ENCODE data around the gene PLCH2. TPM values are rescaled to one million over a fixed set of nuclear protein-coding genes. Genes with fewer than 3 reads are reported as not detected.

Gene PLCH2
- polyA plus RNA-seq, 1 donor from 2014 or later: 5.7 TPM

DNA sequence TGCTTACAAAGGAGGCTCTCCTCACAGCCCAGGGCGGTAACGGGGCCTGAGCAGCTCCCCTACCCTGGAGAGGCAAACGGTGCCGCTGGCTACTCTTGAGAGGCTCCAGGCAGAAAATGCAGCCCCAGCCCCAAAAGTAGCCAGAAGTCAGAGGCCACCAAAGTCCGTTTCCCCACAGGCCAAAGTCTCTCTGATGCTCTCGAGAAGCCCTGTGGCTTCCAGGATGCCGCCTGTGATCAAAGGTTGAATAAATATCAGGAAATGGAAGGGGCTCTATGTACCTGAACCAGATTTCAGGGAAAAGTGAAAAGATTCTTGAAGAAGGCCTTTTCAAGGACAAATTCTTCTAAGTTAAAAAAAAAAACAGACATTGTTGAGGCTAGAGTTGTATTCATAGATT, 46.1 kb downstream of the PLCH2 start:
- H3K9me3 ChIP-seq (ENCODE audit: low read length): no peaks in the 10 kb centered on the region
- peaks cover 10% of the 10 kb centered on the region for H4K20me1 ChIP-seq (ENCODE audit: insufficient read depth)
- no peak overlapping the region for H2AFZ ChIP-seq (ENCODE audit: low read depth, low read length)
- peaks cover 40% of the 10 kb centered on the region for H3K79me2 ChIP-seq (replicated peaks; ENCODE audit: insufficient read depth, low read length)
- H3K9ac ChIP-seq (ENCODE audit: low read length): no peak overlapping the region
- H3K4me3 ChIP-seq (ENCODE audit: low read length): no peak overlapping the region
- H3F3A ChIP-seq (ENCODE audit: insufficient read depth, low read length, poor library complexity, severe bottlenecking): no peaks in the 10 kb centered on the region
- no peaks in the 10 kb centered on the region for H3K36me3 ChIP-seq (ENCODE audit: insufficient read depth, low read length)
- no peaks in the 10 kb centered on the region for H3K9me2 ChIP-seq (ENCODE audit: insufficient read depth, low read length)
- no peak overlapping the region for H3K27ac ChIP-seq (ENCODE audit: low read length)
- no peaks in the 10 kb centered on the region for H3K27me3 ChIP-seq (ENCODE audit: insufficient read depth, low read depth, low read length)
- no peak for TF ChIP-seq EP300 (conservative IDR thresholded peaks at IDR 0.05; ENCODE audit: poor library complexity, severe bottlenecking)
- no peak for TF ChIP-seq SMC3 (conservative IDR thresholded peaks at IDR 0.05; ENCODE audit: poor library complexity)
- no peak for TF ChIP-seq MXI1 (conservative IDR thresholded peaks at IDR 0.05; ENCODE audit: poor library complexity, severe bottlenecking)
- TF ChIP-seq EZH2 (IDR thresholded peaks at IDR 0.05; ENCODE audit: borderline replicate concordance, insufficient read depth, low read length, poor library complexity, severe bottlenecking): no peak
- no peak for TF ChIP-seq TAF1 (IDR thresholded peaks at IDR 0.05; ENCODE audit: low read depth)
- no peak for TF ChIP-seq CTCF (IDR thresholded peaks at IDR 0.05; ENCODE audit: poor library complexity, severe bottlenecking)
- no peak for TF ChIP-seq POLR2AphosphoS5 (IDR thresholded peaks at IDR 0.05)
- TF ChIP-seq, protein P1, sequence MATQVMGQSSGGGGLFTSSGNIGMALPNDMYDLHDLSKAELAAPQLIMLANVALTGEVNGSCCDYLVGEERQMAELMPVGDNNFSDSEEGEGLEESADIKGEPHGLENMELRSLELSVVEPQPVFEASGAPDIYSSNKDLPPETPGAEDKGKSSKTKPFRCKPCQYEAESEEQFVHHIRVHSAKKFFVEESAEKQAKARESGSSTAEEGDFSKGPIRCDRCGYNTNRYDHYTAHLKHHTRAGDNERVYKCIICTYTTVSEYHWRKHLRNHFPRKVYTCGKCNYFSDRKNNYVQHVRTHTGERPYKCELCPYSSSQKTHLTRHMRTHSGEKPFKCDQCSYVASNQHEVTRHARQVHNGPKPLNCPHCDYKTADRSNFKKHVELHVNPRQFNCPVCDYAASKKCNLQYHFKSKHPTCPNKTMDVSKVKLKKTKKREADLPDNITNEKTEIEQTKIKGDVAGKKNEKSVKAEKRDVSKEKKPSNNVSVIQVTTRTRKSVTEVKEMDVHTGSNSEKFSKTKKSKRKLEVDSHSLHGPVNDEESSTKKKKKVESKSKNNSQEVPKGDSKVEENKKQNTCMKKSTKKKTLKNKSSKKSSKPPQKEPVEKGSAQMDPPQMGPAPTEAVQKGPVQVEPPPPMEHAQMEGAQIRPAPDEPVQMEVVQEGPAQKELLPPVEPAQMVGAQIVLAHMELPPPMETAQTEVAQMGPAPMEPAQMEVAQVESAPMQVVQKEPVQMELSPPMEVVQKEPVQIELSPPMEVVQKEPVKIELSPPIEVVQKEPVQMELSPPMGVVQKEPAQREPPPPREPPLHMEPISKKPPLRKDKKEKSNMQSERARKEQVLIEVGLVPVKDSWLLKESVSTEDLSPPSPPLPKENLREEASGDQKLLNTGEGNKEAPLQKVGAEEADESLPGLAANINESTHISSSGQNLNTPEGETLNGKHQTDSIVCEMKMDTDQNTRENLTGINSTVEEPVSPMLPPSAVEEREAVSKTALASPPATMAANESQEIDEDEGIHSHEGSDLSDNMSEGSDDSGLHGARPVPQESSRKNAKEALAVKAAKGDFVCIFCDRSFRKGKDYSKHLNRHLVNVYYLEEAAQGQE (IDR thresholded peaks at IDR 0.05; ENCODE audit: borderline replicate concordance): no peak
- TF ChIP-seq RAD21 (conservative IDR thresholded peaks at IDR 0.05): no peak
- no peak overlapping the region for H3K4me2 ChIP-seq (ENCODE audit: low read length)

- H4K20me1 ChIP-seq (ENCODE audit: insufficient read depth): peaks cover 10% of the 10 kb centered on the region
- no peak overlapping the region for H3K9ac ChIP-seq (ENCODE audit: low read length)
- H3K4me3 ChIP-seq (ENCODE audit: low read length): no peak overlapping the region
- H3K79me2 ChIP-seq (replicated peaks; ENCODE audit: insufficient read depth, low read length): peaks cover 40% of the 10 kb centered on the region
- no peak overlapping the region for H2AFZ ChIP-seq (ENCODE audit: low read depth, low read length)
- no peaks in the 10 kb centered on the region for H3K36me3 ChIP-seq (ENCODE audit: insufficient read depth, low read length)
- no peaks in the 10 kb centered on the region for H3F3A ChIP-seq (ENCODE audit: insufficient read depth, low read length, poor library complexity, severe bottlenecking)
- H3K4me2 ChIP-seq (ENCODE audit: low read length): no peak overlapping the region
- no peak overlapping the region for H3K27ac ChIP-seq (ENCODE audit: low read length)
- H3K9me3 ChIP-seq (ENCODE audit: low read length): no peaks in the 10 kb centered on the region
- no peaks in the 10 kb centered on the region for H3K27me3 ChIP-seq (ENCODE audit: insufficient read depth, low read depth, low read length)
- H3K9me2 ChIP-seq (ENCODE audit: insufficient read depth, low read length): no peaks in the 10 kb centered on the region
- TF ChIP-seq MXI1 (conservative IDR thresholded peaks at IDR 0.05; ENCODE audit: poor library complexity, severe bottlenecking) (no peak), EP300 (conservative IDR thresholded peaks at IDR 0.05; ENCODE audit: poor library complexity, severe bottlenecking) (no peak), TAF1 (IDR thresholded peaks at IDR 0.05; ENCODE audit: low read depth) (no peak), CTCF (IDR thresholded peaks at IDR 0.05; ENCODE audit: poor library complexity, severe bottlenecking) (no peak), POLR2AphosphoS5 (IDR thresholded peaks at IDR 0.05) (no peak), EZH2 (IDR thresholded peaks at IDR 0.05; ENCODE audit: borderline replicate concordance, insufficient read depth, low read length, poor library complexity, severe bottlenecking) (no peak), SMC3 (conservative IDR thresholded peaks at IDR 0.05; ENCODE audit: poor library complexity) (no peak), RAD21 (conservative IDR thresholded peaks at IDR 0.05) (no peak)
- TF ChIP-seq, protein P1 (IDR thresholded peaks at IDR 0.05; ENCODE audit: borderline replicate concordance): no peak
These were observed 47.3 kb downstream of the PLCH2 start for GRCh38 chr1:2523191-2523890.
